ENCODE results near the gene CYB5D1. TPM values are rescaled to one million over a fixed set of nuclear protein-coding genes. Genes with fewer than 3 reads are reported as not detected.

The CYB5D1 gene
- total and polyA plus RNA-seq, 7 experiments from 2014 or later = 7.5 to 14.2 (median 9.0) TPM

GRCh38 chr17:7833011-7833794, 24.6 kb upstream of the CYB5D1 start:
- peaks cover 0 to 6% (median 0%) of the 10 kb centered on the region in 11 donors for H3K9me3 Mint-ChIP-seq
- H3K27me3 Mint-ChIP-seq = peaks cover 0 to 35% (median 0%) of the 10 kb centered on the region in 5 donors
- peaks cover 0 to 3% (median 0%) of the 10 kb centered on the region in 3 experiments for H3K36me3 ChIP-seq (ENCODE audit: control insufficient read depth in 2 of 3, insufficient read depth in 3 of 3, low read length in 3 of 3)
- H3K36me3 Mint-ChIP-seq = no peaks in the 10 kb centered on the region
- H3K4me1 ChIP-seq (ENCODE audit: control insufficient read depth in 2 of 2, insufficient read depth in 2 of 2, low read length in 2 of 2) = peaks cover 19% of the 10 kb centered on the region in 2 donors
- H3K4me1 Mint-ChIP-seq = peaks cover 12 to 41% (median 25%) of the 10 kb centered on the region in 7 donors
- H3K27ac Mint-ChIP-seq = peak overlapping the region; percentile 95 to 100 (median 99)
- POLR2A ChIA-PET = interaction anchor here (0.9 to 9.7 kb wide), 12 partner anchors 11 to 414 kb away, joined by 3 to 89 read pairs (median 6); partner anchors contain the start of genes CYB5D1, NAA38, POLR2A and RNF227
- no peak for ATAC-seq
- peak overlapping the region; percentile 96 for H3K27ac ChIP-seq (ENCODE audit: low read depth, low read length)
- CTCF ChIA-PET = interaction anchor here (0.5 to 4.4 kb wide), 10 partner anchors 10 to 194 kb away, joined by 3 to 43 read pairs (median 6); partner anchors contain the start of gene NAA38
- peak overlapping the region; percentile 89 to 99 (median 92) for H3K4me3 Mint-ChIP-seq
- no peak for DNase-seq
- intact Hi-C loops (cut with micrococcal nuclease) = loop anchor here (1.0 to 10.0 kb wide), 3 partner anchors 11 to 788 kb away; partner anchors contain the start of genes ACADVL (in 1 of the 2), DLG4 (in 1 of the 2) and SLC16A11 (in 1 of the 2)
- H3K9me3 ChIP-seq (ENCODE audit: control insufficient read depth in 2 of 3, low read length in 3 of 3) = no peaks in the 10 kb centered on the region
- H3K27me3 ChIP-seq (ENCODE audit: control insufficient read depth in 2 of 2, insufficient read depth in 2 of 2, low read length in 2 of 2) = no peaks in the 10 kb centered on the region
- peak overlapping the region; percentile 96 for H3K4me3 ChIP-seq (ENCODE audit: low read length)

- H3K9me3 Mint-ChIP-seq = peaks cover 0 to 6% (median 0%) of the 10 kb centered on the region in 11 donors
- peaks cover 0 to 35% (median 0%) of the 10 kb centered on the region in 5 donors for H3K27me3 Mint-ChIP-seq
- Histone ChIP-seq H3K9me3 (ENCODE audit: control insufficient read depth in 2 of 3, low read length in 3 of 3) (no peaks in the 10 kb centered on the region), H3K27me3 (ENCODE audit: control insufficient read depth in 2 of 2, insufficient read depth in 2 of 2, low read length in 2 of 2) (no peaks in the 10 kb centered on the region), H3K4me1 (ENCODE audit: control insufficient read depth in 2 of 2, insufficient read depth in 2 of 2, low read length in 2 of 2) (peaks cover 25 to 26% of the 10 kb centered on the region in 2 donors), H3K4me3 (ENCODE audit: low read length) (peak within 1 kb of the TSS; percentile 96), H3K27ac (ENCODE audit: low read depth, low read length) (peak within 1 kb of the TSS; percentile 96), H3K36me3 (ENCODE audit: control insufficient read depth in 2 of 3, insufficient read depth in 3 of 3, low read length in 3 of 3) (peaks cover 0 to 3% (median 0%) of the 10 kb centered on the region in 3 experiments)
- peaks cover 17 to 48% (median 31%) of the 10 kb centered on the region in 7 donors for H3K4me1 Mint-ChIP-seq
- H3K4me3 Mint-ChIP-seq = peak within 1 kb of the TSS; percentile 91 to 99 (median 96)
- ATAC-seq (peak; percentile 67), DNase-seq (peak; percentile 80 to 91 (median 90))
- ChIA-PET CTCF (interaction anchor here (0.5 to 4.4 kb wide), 11 partner anchors 11 to 195 kb away, joined by 3 to 43 read pairs (median 5); partner anchors contain the start of gene NAA38), POLR2A (interaction anchor here (0.9 to 9.7 kb wide), 15 partner anchors 8 to 350 kb away, joined by 3 to 89 read pairs (median 7); partner anchors contain the start of genes CYB5D1, MPDU1, NAA38 and POLR2A)
- intact Hi-C loops (cut with micrococcal nuclease) = loop anchor here (1.0 to 10.0 kb wide), 13 partner anchors 10 to 819 kb away; partner anchors contain the start of genes ACADVL (in 1 of the 2), ALOXE3 (in 1 of the 2), CNTROB (in 1 of the 2) and DLG4 (in 1 of the 2)
- no peaks in the 10 kb centered on the region for H3K36me3 Mint-ChIP-seq
- H3K27ac Mint-ChIP-seq = peak within 1 kb of the TSS; percentile 95 to 100 (median 99)
These were observed 23.8 kb upstream of the CYB5D1 start, which contains the start of gene KDM6B for GRCh38 chr17:7833795-7834541. Gene KDM6B (plus strand): TSS chr17:7834217. CDS start chr17:7845555, 11,338 bp downstream.

- Histone ChIP-seq H3K27ac (ENCODE audit: low read depth, low read length) (peak overlapping the region; percentile 96), H3K36me3 (ENCODE audit: control insufficient read depth in 2 of 3, insufficient read depth in 3 of 3, low read length in 3 of 3) (peaks cover 0 to 3% (median 0%) of the 10 kb centered on the region in 3 experiments), H3K4me3 (ENCODE audit: low read length) (peak overlapping the region; percentile 96), H3K9me3 (ENCODE audit: control insufficient read depth in 2 of 3, low read length in 3 of 3) (no peaks in the 10 kb centered on the region), H3K27me3 (ENCODE audit: control insufficient read depth in 2 of 2, insufficient read depth in 2 of 2, low read length in 2 of 2) (no peaks in the 10 kb centered on the region), H3K4me1 (ENCODE audit: control insufficient read depth in 2 of 2, insufficient read depth in 2 of 2, low read length in 2 of 2) (peaks cover 29 to 32% of the 10 kb centered on the region in 2 donors)
- Mint-ChIP-seq H3K9me3 (peaks cover 0 to 6% (median 0%) of the 10 kb centered on the region in 11 donors), H3K27me3 (peaks cover 0 to 29% (median 0%) of the 10 kb centered on the region in 5 donors), H3K4me1 (peaks cover 23 to 54% (median 37%) of the 10 kb centered on the region in 7 donors), H3K27ac (peak overlapping the region; percentile 95 to 100 (median 99)), H3K4me3 (peak overlapping the region; percentile 91 to 99 (median 96)), H3K36me3 (peaks cover 0 to 4% (median 0%) of the 10 kb centered on the region in 5 donors)
- intact Hi-C loops (cut with micrococcal nuclease) = loop anchor here (1.0 to 10.0 kb wide), 13 partner anchors 10 to 820 kb away; partner anchors contain the start of genes ACADVL (in 1 of the 2), ALOXE3 (in 1 of the 2), CNTROB (in 1 of the 2) and DLG4 (in 1 of the 2)
- ChIA-PET POLR2A (interaction anchor here (0.6 to 9.7 kb wide), 20 partner anchors 9 to 799 kb away, joined by 3 to 89 read pairs (median 4); partner anchors contain the start of genes ACAP1, CYB5D1, MPDU1 and NAA38), CTCF (interaction anchor here (0.6 to 4.4 kb wide), 9 partner anchors 11 to 155 kb away, joined by 3 to 43 read pairs (median 5); partner anchors contain the start of gene NAA38)
- DNase-seq (peak in 1 of 9 donors; percentile 75), ATAC-seq (peak; percentile 8)
These were observed 23.3 kb upstream of the CYB5D1 start for GRCh38 chr17:7834542-7834956.

GRCh38 chr17:7834957-7835813, 22.6 kb upstream of the CYB5D1 start:
- H3K4me3 ChIP-seq (ENCODE audit: low read length) = peak overlapping the region; percentile 96
- H3K9me3 ChIP-seq (ENCODE audit: control insufficient read depth in 2 of 3, low read length in 3 of 3) = no peaks in the 10 kb centered on the region
- peaks cover 29 to 38% of the 10 kb centered on the region in 2 donors for H3K4me1 ChIP-seq (ENCODE audit: control insufficient read depth in 2 of 2, insufficient read depth in 2 of 2, low read length in 2 of 2)
- H3K36me3 ChIP-seq (ENCODE audit: control insufficient read depth in 2 of 3, insufficient read depth in 3 of 3, low read length in 3 of 3) = peaks cover 0 to 3% (median 0%) of the 10 kb centered on the region in 3 experiments
- peaks cover 0 to 6% (median 0%) of the 10 kb centered on the region in 11 donors for H3K9me3 Mint-ChIP-seq
- H3K4me1 Mint-ChIP-seq = peaks cover 28 to 60% (median 44%) of the 10 kb centered on the region in 7 donors
- ChIA-PET POLR2A (interaction anchor here (0.6 to 9.7 kb wide), 22 partner anchors 9 to 800 kb away, joined by 3 to 89 read pairs (median 4); partner anchors contain the start of genes ACAP1, CYB5D1, MPDU1 and NAA38), CTCF (interaction anchor here (0.5 to 4.4 kb wide), 11 partner anchors 10 to 341 kb away, joined by 3 to 43 read pairs (median 4); partner anchors contain the start of gene NAA38)
- H3K36me3 Mint-ChIP-seq = peaks cover 0 to 6% (median 0%) of the 10 kb centered on the region in 5 donors
- peak; percentile 76 to 97 (median 95) for DNase-seq
- peak overlapping the region; percentile 95 to 100 (median 99) for H3K27ac Mint-ChIP-seq
- peak overlapping the region; percentile 91 to 99 (median 96) for H3K4me3 Mint-ChIP-seq
- peak overlapping the region; percentile 96 for H3K27ac ChIP-seq (ENCODE audit: low read depth, low read length)
- H3K27me3 Mint-ChIP-seq = peaks cover 0 to 28% (median 0%) of the 10 kb centered on the region in 5 donors
- intact Hi-C loops (cut with micrococcal nuclease) = loop anchor here (1.0 to 10.0 kb wide), 17 partner anchors 9 to 820 kb away; partner anchors contain the start of genes NAA38 (in 2 of the 2), ACADVL (in 1 of the 2), ALOXE3 (in 1 of the 2) and CNTROB (in 1 of the 2)
- H3K27me3 ChIP-seq (ENCODE audit: control insufficient read depth in 2 of 2, insufficient read depth in 2 of 2, low read length in 2 of 2) = no peaks in the 10 kb centered on the region
- peak; percentile 70 for ATAC-seq
